RCC 7860 (cell line): ENCODE data around the gene ARL6IP4.
"Not testable (repeated sequence)": the region's sequence is repeated elsewhere in the genome, so short reads cannot be mapped to it uniquely, and the experiment has no call there.

Source experiments
- DNase-seq: peaks from one replicate; pipeline ENCODE4 v3.0.0-alpha.2; 2015; ENCODE audit warnings: low spot score
- FAIRE-seq: peaks from 2 replicates; lab custom pipeline; 2012; peaks lifted over from hg19 to GRCh38; lab: Jason Lieb, UNC

The ARL6IP4 gene

GRCh38 chr12:123005081-123005626 lies 24.7 kb downstream of the ARL6IP4 start:
- DNase-seq, result no peak
- FAIRE-seq, result no peak

DNA sequence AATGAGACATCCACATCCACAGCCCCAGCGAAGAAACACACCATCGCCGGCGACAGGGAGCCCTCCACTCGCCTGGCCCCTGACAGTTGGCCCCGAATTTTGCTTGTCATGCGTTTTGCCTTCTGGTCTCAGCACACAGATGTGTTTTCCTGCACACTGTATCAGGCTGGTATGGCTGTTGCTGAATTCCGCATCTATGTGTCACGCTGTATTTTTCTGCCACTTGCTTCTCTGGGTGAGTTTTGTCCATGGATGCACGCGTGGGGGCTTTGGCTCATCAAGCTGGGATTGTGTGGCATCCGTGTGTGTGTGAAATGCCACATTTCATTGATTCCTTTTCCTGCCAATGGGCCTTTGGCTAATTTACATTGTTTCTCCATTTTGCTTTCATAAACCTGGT lies 26.5 kb downstream of the ARL6IP4 start:
- DNase-seq (no peak), FAIRE-seq (no peak)

DNA sequence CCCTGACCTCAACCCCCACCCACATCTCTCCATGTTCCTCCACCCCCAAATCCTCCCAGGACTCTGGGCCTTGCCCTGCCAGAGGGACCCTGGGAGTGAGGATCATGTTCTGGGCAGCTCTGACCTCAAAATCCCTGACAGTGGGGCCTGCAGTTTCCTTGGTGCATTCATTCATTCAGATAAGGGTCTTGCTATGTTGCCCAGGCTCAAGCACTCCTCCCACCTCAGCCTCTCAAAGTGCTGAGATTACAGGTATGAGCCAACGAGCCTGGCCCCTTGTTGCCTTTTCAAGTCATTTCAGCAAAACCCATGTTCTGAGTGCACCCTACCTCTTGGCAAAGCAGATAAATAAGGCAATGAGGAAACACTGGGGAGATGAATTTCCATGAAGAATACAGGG lies 29.6 kb downstream of the ARL6IP4 start:
- FAIRE-seq, result no peak

DNA sequence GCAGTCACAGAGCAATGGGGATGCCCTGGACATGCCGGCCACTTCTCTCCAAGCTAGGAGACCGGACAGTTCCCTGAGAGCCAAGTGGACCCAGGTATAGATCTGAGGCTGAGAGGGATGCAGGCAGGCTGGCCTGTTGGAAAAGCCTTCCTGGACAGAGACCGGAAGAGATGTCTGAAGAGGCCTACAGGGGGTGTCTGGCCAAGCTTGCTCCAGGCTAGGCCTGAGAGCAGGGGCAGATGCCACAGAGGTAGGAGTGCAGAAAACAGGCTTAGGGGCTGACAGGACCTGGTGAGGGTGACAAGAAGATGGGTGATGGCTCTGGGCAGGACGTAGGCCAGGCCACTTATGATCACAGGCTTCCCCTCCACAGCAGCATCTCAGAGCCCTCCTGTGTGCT lies 30.2 kb downstream of the ARL6IP4 start:
- DNase-seq (no peak), FAIRE-seq (no peak)

More for the DNA sequence above, 29.6 kb downstream of the ARL6IP4 start:
- no peak for DNase-seq

DNA sequence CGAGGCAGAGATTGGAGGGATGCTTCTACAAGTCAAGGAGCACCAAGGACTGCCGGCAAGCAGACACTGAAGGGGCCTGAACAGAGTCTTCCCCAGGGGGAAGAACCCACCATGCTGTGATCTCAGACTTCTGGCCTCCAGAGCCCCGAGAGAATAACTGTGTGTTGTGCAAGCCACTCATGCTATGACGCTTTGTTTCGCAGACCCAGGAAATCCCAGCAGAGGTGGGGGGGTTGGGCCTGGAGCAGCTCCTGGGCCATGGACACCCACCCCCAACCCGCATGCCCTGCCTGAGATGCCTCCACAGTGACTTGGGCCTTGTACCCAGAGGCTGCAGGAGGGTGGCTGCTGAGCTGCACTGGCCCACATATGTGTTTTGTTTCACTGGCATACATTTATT lies 31.2 kb downstream of the ARL6IP4 start:
- DNase-seq, result no peak
- FAIRE-seq, result no peak

DNA sequence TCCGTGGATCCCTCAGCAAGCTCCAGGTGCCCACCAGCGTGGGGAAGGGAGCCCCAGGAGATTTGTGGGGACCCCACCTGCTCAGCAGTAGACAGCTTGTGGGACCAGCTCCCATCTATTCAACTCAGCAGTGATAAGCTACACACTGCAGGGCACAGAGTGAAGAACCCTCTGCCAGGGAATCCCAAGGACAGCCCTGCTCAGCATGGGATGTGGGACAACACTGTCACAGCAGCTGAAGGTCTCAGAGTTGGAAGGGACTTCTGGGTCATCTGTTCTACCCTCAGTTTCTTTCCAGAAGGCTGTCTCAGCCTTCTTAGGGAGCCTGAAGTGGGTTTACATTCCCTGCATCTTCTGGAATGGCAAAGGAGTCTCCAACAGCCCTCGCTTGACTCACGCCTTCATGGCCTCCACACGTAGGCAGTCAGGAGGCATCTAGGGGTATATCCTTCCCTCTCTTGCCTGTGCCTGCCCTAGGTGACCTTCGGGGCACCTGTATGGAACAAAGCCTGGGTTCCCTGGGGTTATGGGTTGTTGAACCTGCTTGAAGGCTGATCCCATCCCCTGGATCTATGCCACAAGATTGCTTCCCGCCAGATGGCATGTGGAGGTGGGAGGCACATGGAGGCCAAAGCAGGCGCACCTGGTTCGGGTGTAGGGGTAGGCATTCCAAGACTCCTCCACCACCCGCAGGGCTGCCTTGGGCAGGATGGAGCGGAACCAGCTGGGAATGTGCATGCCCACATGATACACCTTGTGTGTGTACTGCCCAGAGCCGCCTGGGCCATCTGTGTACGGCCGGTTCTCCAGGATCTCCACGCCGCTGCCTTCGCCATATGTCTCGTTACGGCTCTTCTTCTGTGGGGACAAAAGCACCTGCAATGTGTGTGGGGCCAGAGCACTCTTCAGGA lies 33.0 kb downstream of the ARL6IP4 start:
- DNase-seq (no peak), FAIRE-seq (no peak)

DNA sequence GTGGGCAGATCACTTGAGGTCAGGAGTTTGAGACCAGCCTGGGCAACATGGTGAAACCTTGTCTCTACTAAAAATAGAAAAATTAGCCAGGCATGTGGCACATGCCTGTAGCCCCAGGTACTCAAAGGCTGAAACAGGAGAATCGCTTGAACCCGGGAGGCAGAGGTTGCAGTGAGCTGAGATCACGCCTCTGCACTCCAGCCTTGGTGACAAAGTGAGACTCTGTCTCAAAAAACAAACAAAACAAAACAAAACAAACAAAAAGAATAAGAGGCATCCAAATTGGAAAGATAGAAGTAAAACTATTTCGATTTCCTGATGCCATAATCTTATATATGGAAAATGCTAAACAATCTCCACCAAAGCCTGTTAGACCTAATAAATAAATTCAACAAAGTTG lies 34.0 kb downstream of the ARL6IP4 start:
- not testable (repeated sequence) for FAIRE-seq, DNase-seq

- DNase-seq, result no peak
- FAIRE-seq, result no peak
Observed at GRCh38 chr12:123017753-123018152, 37.3 kb downstream of the ARL6IP4 start.

DNA sequence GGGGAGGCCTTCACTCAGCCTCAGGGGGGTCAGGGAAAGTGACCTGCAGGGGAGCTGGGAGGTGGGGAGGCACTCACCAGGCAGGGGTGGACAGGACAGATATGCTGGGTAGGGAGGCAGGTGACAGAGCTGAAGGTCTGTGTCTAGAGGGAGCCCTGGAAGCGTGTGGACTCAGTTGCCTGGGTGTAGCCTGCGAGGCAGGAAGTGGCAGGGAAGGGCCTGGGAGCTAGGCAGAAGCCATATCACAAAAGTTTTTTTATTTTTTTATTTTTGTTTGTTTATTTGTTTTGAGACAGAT lies 39.3 kb downstream of the ARL6IP4 start:
- no peak for DNase-seq

DNA sequence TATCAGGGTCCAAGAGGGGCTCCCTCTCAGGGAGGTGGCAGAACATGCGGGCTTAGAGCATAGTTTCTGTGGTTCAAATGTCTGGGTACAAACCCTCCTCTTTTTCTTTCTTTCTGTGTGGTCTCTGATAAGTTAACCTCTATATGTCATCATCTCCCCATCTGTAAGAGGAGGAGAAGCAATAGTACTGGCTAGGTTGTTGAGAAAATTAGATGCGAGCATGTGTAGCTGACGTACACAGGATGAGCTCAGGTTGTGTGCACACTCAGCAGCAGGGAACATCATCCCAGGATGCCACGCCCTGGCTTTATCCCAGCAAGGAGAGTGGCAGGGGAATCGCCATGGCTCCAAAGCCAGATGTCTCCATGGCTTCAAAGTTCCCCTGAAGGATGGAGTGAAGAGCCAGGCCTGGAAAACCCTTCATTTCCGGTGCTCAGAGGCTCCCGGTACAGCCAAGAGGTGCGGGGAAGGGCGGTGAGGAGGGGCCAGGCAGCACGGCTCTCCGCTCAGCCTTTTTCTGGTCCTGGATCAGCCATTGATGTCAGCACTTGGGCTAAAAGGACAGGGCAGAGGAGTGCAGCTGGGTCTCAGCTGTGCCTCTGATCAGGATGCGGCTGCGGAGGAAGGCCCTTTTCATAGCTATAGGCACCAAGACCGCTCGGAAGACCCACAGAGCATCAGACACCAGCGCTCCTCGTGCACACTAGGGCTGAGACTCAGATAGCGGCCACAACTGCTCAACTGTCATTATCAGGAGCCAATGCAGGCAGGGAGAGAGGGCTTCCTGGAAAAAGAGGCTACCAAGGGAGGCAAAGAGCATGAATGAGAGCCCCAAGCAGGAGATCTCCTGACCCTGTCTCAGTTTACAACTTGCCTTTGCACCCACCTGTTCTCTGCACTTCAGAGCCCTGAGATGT lies 41.5 kb downstream of the ARL6IP4 start:
- DNase-seq (no peak), FAIRE-seq (no peak)

More for the DNA sequence above, 39.3 kb downstream of the ARL6IP4 start:
- FAIRE-seq, result no peak

GRCh38 chr12:123022846-123023245 lies 42.4 kb downstream of the ARL6IP4 start:
- FAIRE-seq, result no peak

DNA sequence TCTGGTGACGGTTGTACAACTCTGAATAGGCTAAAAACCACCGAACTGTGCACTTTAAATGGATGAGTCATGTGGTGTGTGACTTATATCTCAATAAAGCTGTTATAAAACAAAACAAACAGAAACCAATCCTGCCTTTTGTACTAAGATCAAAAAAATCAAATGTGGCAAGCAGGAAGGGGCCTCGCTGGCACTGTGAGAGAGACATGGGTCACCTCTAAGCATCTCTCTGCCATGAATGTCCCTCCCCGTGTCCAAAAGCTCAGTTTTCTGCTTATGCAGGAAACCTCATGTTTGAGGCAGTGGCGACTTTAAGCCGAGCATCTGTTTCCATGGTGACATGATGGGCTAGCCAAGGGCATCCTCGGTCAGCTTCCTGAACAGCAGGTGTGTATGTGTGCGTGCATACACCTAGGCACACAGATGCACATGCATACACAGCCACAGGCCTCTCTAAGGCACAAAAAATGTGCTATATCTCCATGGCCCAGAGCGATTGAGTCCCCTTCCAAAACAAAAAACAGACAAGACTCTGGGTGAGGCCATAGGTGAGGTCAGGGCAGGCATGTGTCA lies 44.4 kb downstream of the ARL6IP4 start:
- DNase-seq (no peak), FAIRE-seq (no peak)

More at GRCh38 chr12:123022846-123023245, 42.4 kb downstream of the ARL6IP4 start:
- no peak for DNase-seq

DNA sequence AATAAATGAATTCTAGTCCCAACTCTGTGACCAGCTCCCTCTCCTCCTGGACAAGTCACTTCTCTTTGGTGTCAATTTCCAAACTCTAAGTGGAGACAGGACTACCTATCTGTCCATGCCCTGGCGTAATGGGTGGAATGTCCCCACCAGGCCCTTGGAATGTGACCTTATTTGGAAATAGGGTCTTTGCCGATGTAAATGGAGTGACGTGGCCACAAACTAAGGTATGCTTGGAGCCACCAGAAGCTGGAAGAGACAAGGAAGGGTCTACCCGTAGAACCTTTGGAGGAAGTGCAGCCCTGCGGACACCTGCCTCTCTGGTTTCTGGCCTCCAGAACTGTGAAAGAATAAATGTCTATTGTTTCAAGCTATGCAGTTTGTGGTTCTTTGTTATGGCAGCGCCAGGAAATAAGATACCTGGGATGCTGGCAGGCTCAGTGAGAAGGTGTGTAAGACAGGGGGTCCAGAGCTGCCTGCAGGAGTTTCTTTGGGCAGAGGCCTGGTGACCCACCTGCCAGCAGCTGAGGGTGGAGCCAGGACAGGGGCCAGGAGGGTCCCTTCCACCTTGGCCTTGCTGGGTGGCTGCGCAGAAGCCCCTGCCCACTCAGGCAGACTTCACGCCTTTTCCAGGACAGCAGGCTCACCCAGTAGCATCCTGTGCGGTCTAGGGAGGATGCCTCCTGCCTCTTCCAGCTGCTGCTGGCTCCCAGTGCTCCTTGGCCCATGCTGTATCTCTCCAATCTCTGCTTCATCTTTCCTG lies 45.8 kb downstream of the ARL6IP4 start:
- no peak for FAIRE-seq
- no peak for DNase-seq

DNA sequence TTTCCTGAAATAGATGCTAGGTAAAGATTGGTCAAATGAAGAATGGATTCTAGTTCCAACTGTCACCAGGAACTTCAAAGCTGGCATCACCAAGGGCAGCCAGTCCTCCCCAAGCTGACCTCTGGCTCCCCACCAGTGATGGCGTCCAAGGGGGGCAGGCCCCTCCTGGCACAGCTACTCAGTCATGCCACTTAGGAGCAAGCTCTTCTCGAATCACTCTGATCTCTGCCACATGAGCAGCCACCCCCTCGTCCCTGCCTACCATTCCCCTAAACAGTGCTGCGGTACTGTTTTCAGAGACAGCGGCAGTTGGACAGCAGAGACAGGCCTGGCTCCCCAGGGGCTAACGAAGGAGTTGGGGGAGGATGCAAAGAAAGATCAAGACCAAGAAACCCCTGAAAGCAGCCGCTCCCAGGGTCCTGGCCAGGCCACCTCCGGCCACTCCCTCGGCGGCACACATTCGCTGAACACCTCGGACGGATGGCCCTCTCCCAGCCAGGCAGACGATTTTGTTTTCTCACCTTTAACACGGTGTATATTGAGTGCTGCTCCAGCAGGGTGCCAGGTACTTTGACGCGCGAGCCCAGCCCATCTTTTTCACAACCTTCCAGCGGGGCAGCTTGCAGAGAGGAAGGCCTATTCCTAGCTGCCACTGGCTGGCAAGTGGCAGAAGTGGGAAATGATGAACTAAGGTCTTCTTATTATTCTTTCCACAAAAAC lies 47.4 kb downstream of the ARL6IP4 start:
- FAIRE-seq (no peak), DNase-seq (no peak)

DNA sequence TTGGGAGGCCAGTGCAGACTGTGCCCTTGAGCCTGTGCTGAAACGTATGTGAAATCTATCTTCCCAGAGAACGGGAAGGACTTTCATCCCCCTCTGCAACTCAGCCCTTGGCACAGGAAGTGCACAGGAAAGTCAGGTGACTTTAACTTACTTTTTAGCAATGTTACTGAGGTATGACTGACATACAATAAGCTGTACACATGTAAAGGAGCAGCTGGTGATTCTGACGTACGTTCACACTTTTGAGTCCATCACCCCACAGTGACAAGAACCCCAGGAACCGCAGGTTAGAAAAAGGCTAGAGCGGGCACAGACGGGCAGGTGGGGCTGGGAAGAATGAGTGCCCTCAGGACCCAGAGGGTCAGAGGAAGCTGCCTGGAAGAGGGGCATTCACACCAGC lies 48.0 kb downstream of the ARL6IP4 start:
- no peak for FAIRE-seq
- DNase-seq, result no peak

DNA sequence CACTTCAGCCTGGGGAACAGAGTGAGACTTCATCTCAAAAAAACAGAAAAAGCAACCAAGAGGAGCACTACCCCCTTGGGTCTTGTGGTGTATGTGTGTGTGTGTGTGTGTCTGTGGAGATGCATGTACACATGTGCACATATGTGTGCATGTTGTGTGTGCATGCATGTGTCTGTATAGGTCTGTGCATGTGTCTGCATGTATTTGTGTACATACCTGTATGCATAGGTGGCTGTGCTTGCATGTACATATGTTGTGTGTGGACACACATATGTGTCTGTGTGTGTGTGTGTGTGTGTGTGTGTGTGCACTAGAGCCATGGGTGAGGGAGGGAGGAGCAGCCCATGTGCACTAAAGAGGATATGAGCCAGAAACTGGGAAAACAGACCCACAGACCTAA lies 49.1 kb downstream of the ARL6IP4 start:
- no peak for FAIRE-seq
- no peak for DNase-seq

GRCh38 chr12:123030686-123031085 lies 50.2 kb downstream of the ARL6IP4 start:
- no peak for FAIRE-seq
- DNase-seq, result no peak

- DNase-seq (no peak), FAIRE-seq (no peak)
Observed at GRCh38 chr12:123031171-123031845, 50.8 kb downstream of the ARL6IP4 start.
